H1 (cell line): Measurements from ENCODE around the gene SLC4A8. TPM values are rescaled to one million over a fixed set of nuclear protein-coding genes. Genes with fewer than 3 reads are reported as not detected.

Experiments used
- CTCF ChIA-PET: fragments of 300-600 bp; sonication (Branson Sonifier 250); formaldehyde crosslinking; loops from one replicate; lab custom pipeline; 2021; ENCODE audit not compliant: partially characterized antibody; lab: Charles Lee
- POLR2A ChIA-PET: fragments of 300-600 bp; sonication (Branson Sonifier 250); formaldehyde crosslinking; loops from one replicate; lab custom pipeline; 2021; ENCODE audit warnings: inconsistent platforms; ENCODE audit not compliant: partially characterized antibody; lab: Charles Lee
- DNase-seq, 2 experiments: peaks; one replicate each; pipeline versions ENCODE4 v3.0.0 to v3.0.0-alpha.2; 2010 to 2022; ENCODE audit warnings: low spot score in 2 of 2, low read depth in 1 of 2, mixed read lengths in 1 of 2
- FAIRE-seq: peaks from 2 replicates; lab custom pipeline; 2011; peaks lifted over from hg19 to GRCh38; lab: Jason Lieb, UNC
- H2AFZ ChIP-seq: 2 replicates; pipeline ENCODE4 v1.8.1; 2012; ENCODE audit warnings: low read length, inconsistent platforms
- H2AK5ac ChIP-seq: 2 replicates; pipeline ENCODE4 v1.6.1; 2013; ENCODE audit warnings: low read depth, low read length
- H2BK120ac ChIP-seq: replicated peaks from 2 replicates; pipeline ENCODE3; 2013; ENCODE audit warnings: low read depth, low read length, inconsistent platforms
- H2BK12ac ChIP-seq: 2 replicates; pipeline ENCODE4 v1.6.1; 2013; ENCODE audit warnings: low read depth, low read length
- H2BK15ac ChIP-seq: 2 replicates; pipeline ENCODE4 v1.6.1; 2013; ENCODE audit warnings: low read length
- H2BK20ac ChIP-seq: 2 replicates; pipeline ENCODE4 v1.6.1; 2013; ENCODE audit warnings: low read length
- H2BK5ac ChIP-seq: 2 replicates; pipeline ENCODE4 v1.6.1; 2013; ENCODE audit warnings: low read depth, low read length
- H3K14ac ChIP-seq: 2 replicates; pipeline ENCODE4 v1.6.1; 2013; ENCODE audit warnings: inconsistent platforms; ENCODE audit not compliant: insufficient read length
- H3K18ac ChIP-seq: 2 replicates; pipeline ENCODE4 v1.6.1; 2013; ENCODE audit warnings: low read length; ENCODE audit errors: extremely low read depth
- H3K23ac ChIP-seq: 2 replicates; pipeline ENCODE4 v1.6.1; 2013; ENCODE audit warnings: inconsistent platforms; ENCODE audit not compliant: insufficient read length
- H3K23me2 ChIP-seq: 2 replicates; pipeline ENCODE4 v1.6.1; 2013; ENCODE audit warnings: low read depth, low read length
- H3K27ac ChIP-seq: 2 replicates; pipeline ENCODE4 v1.6.1; 2011; ENCODE audit warnings: low read depth, low read length, inconsistent platforms
- H3K27me3 ChIP-seq, 4 experiments: replicated peaks in 1 of 4; 1 replicate in 1 of 4; 2 replicates in 3 of 4; pipeline versions ENCODE4 v1.6.1 to v1.8.1; 2011 to 2013; ENCODE audit warnings: low read length in 3 of 4, mild to moderate bottlenecking in 3 of 4, inconsistent platforms in 2 of 4, mixed read lengths in 2 of 4, moderate library complexity in 1 of 4; ENCODE audit not compliant: control insufficient read depth in 3 of 4, insufficient read depth in 3 of 4; ENCODE audit errors: extremely low read depth in 1 of 4
- H3K36me3 ChIP-seq, 4 experiments: 2 replicates each; pipeline versions ENCODE4 v1.6.1 to v1.8.1; 2011 to 2013; ENCODE audit warnings: mild to moderate bottlenecking in 4 of 4, low read length in 3 of 4, moderate library complexity in 2 of 4, control low read depth in 1 of 4, inconsistent platforms in 1 of 4; ENCODE audit not compliant: insufficient read depth in 4 of 4, control insufficient read depth in 2 of 4
- H3K4ac ChIP-seq: replicated peaks from 2 replicates; pipeline ENCODE3; 2013; ENCODE audit warnings: low read length, low read depth, mixed read lengths, inconsistent platforms; ENCODE audit not compliant: insufficient read length
- H3K4me1 ChIP-seq, 4 experiments: replicated peaks in 1 of 4; 1 replicate in 1 of 4; 2 replicates in 3 of 4; pipeline versions ENCODE4 v1.6.1 to v1.8.1; 2011 to 2013; ENCODE audit warnings: low read length in 3 of 4, inconsistent platforms in 2 of 4, mixed read lengths in 1 of 4; ENCODE audit not compliant: insufficient read depth in 4 of 4, control insufficient read depth in 3 of 4
- H3K4me2 ChIP-seq, 2 experiments: 2 replicates each; pipeline versions ENCODE4 v1.6.1 to v1.8.1; 2011 to 2013; ENCODE audit warnings: low read depth in 2 of 2, low read length in 2 of 2, control low read depth in 1 of 2, inconsistent platforms in 1 of 2, mild to moderate bottlenecking in 1 of 2; ENCODE audit not compliant: insufficient read depth in 1 of 2
- H3K4me3 ChIP-seq, 4 experiments: fragments of 200-600, 300-600 bp in 1 of 4; sonication (generic), shearing (Covaris generic), sonication (Bioruptor Twin) in 1 of 4; 2 replicates each; pipeline versions ENCODE4 v1.5.1 to v1.8.1; 2011 to 2016; ENCODE audit warnings: low read length in 4 of 4, low read depth in 3 of 4, control low read depth in 2 of 4, inconsistent platforms in 2 of 4, mild to moderate bottlenecking in 2 of 4, mixed read lengths in 1 of 4, moderate library complexity in 1 of 4; ENCODE audit not compliant: insufficient read depth in 2 of 4; ENCODE audit errors: extremely low read depth in 1 of 4
- H3K56ac ChIP-seq: replicated peaks from 2 replicates; pipeline ENCODE3; 2013; ENCODE audit warnings: low read depth, mild to moderate bottlenecking, mixed read lengths, low read length, inconsistent platforms; ENCODE audit not compliant: insufficient read length
- H3K79me1 ChIP-seq: 2 replicates; pipeline ENCODE4 v1.6.1; 2013; ENCODE audit warnings: low read depth, low read length, control low read depth
- H3K79me2 ChIP-seq, 2 experiments: 2 replicates each; pipeline versions ENCODE4 v1.6.1 to v1.8.1; 2012 to 2013; ENCODE audit warnings: low read length in 2 of 2, mild to moderate bottlenecking in 2 of 2, inconsistent platforms in 1 of 2; ENCODE audit not compliant: insufficient read depth in 2 of 2, control insufficient read depth in 1 of 2
- H3K9ac ChIP-seq, 4 experiments: replicated peaks in 1 of 4; 1 replicate in 1 of 4; 2 replicates in 3 of 4; pipeline versions ENCODE4 v1.6.1 to v1.8.1; 2011 to 2013; ENCODE audit warnings: low read depth in 3 of 4, low read length in 3 of 4, control low read depth in 2 of 4, mild to moderate bottlenecking in 2 of 4, moderate library complexity in 2 of 4, inconsistent platforms in 1 of 4; ENCODE audit errors: extremely low read depth in 1 of 4
- H3K9me3 ChIP-seq, 2 experiments: 2 replicates each; pipeline versions ENCODE4 v1.6.1 to v1.8.1; 2012 to 2013; ENCODE audit warnings: mild to moderate bottlenecking in 2 of 2, moderate library complexity in 2 of 2, control low read depth in 1 of 2, inconsistent platforms in 1 of 2, low read depth in 1 of 2, low read length in 1 of 2, mixed read lengths in 1 of 2; ENCODE audit not compliant: insufficient read depth in 2 of 2
- H4K20me1 ChIP-seq, 2 experiments: replicated peaks in 1 of 2; 2 replicates each; pipeline versions ENCODE3 to v1.8.1; 2011 to 2013; ENCODE audit warnings: inconsistent platforms in 2 of 2, low read length in 2 of 2, mild to moderate bottlenecking in 1 of 2; ENCODE audit not compliant: insufficient read depth in 2 of 2, control insufficient read depth in 1 of 2
- H4K5ac ChIP-seq: 2 replicates; pipeline ENCODE4 v1.6.1; 2013; ENCODE audit warnings: low read length, low read depth, mixed read lengths, inconsistent platforms; ENCODE audit not compliant: insufficient read length
- H4K8ac ChIP-seq: 2 replicates; pipeline ENCODE4 v1.8.0; 2013; ENCODE audit warnings: mild to moderate bottlenecking, moderate library complexity, low read length, inconsistent platforms; ENCODE audit not compliant: insufficient read depth; ENCODE audit errors: extremely low read depth
- H4K91ac ChIP-seq: replicated peaks from 2 replicates; pipeline ENCODE3; 2013; ENCODE audit warnings: low read length, mixed read lengths, inconsistent platforms; ENCODE audit not compliant: insufficient read length
- CBX8 ChIP-seq: fragments of 300-800, 300-1000 bp; sonication (generic); IDR thresholded peaks from 2 replicates; pipeline ENCODE4 v1.7.1; 2016; ENCODE audit warnings: low read depth, low read length, borderline replicate concordance
- CHD2 ChIP-seq: IDR thresholded peaks from 2 replicates; pipeline ENCODE4 v1.6.1; 2012; ENCODE audit warnings: low read length, improper control_type of control experiment
- CREB1 ChIP-seq: IDR thresholded peaks from 2 replicates; pipeline ENCODE4 v1.6.1; 2012; ENCODE audit warnings: inconsistent platforms
- CTCF ChIP-seq, 3 experiments: IDR thresholded peaks; 1 replicate in 2 of 3; 2 replicates in 1 of 3; pipeline versions ENCODE4 v1.5.1 to v1.6.1; 2011; ENCODE audit warnings: low read length in 3 of 3, mild to moderate bottlenecking in 3 of 3, inconsistent platforms in 2 of 3, low read depth in 1 of 3, moderate library complexity in 1 of 3; ENCODE audit not compliant: insufficient read depth in 1 of 3; ENCODE audit errors: control extremely low read depth in 1 of 3
- EGR1 ChIP-seq: IDR thresholded peaks from 2 replicates; pipeline ENCODE4 v1.6.1; 2011; ENCODE audit warnings: low read depth, low read length, borderline replicate concordance
- KDM5A ChIP-seq: fragments of 200-600 bp; IDR thresholded peaks from 2 replicates; pipeline ENCODE4 v1.7.1; 2012; ENCODE audit warnings: mild to moderate bottlenecking, low read length, inconsistent platforms, mixed read lengths
- MAX ChIP-seq: IDR thresholded peaks from 2 replicates; pipeline ENCODE4 v1.6.1; 2012; ENCODE audit warnings: inconsistent platforms
- NRF1 ChIP-seq: IDR thresholded peaks from 2 replicates; pipeline ENCODE4 v1.6.1; 2011; ENCODE audit warnings: mild to moderate bottlenecking, low read depth, low read length, improper control_type of control experiment
- POLR2AphosphoS5 ChIP-seq: IDR thresholded peaks from 2 replicates; pipeline ENCODE4 v1.6.1; 2011; ENCODE audit warnings: low read depth, low read length
- RXRA ChIP-seq: IDR thresholded peaks from 2 replicates; pipeline ENCODE4 v1.6.1; 2011; ENCODE audit warnings: low read depth, mild to moderate bottlenecking, low read length, moderate library complexity; ENCODE audit not compliant: insufficient read depth
- TBP ChIP-seq: IDR thresholded peaks from 2 replicates; pipeline ENCODE4 v1.6.1; 2011; ENCODE audit warnings: low read depth, low read length, improper control_type of control experiment
- WGBS, 2 experiments: shearing (Covaris generic) in 1 of 2; methylation state at CpG; one replicate each; pipeline versions ENCODE4 v1.1.6 to v1.1.7; 2013 to 2015; ENCODE audit warnings: low lambda C conversion rate in 2 of 2, mixed read lengths in 2 of 2, inconsistent platforms in 1 of 2, low coverage in 1 of 2, missing lambda C conversion rate in 1 of 2; ENCODE audit not compliant: insufficient replicate concordance in 2 of 2, insufficient coverage in 1 of 2, insufficient read length in 1 of 2; ENCODE audit errors: extremely low coverage in 1 of 2, missing lambda C conversion rate in 1 of 2; 5-methylcytosine and 5-hydroxymethylcytosine counted together
- polyA plus RNA-seq, 7 experiments: library from polyadenylated mRNA; depleted of rRNA in 3 of 7; stranded (reverse) in 5 of 7; unstranded in 2 of 7; fragments of >200 nt in 5 of 7; fragments of 200-250 nt in 2 of 7; gene quantifications; 1 replicate in 5 of 7; 2 replicates in 1 of 7; 4 replicates in 1 of 7; pipeline versions ENCODE4 v1.2.1 to v1.2.3, GENCODE V29; 2011 to 2013; ENCODE audit warnings: missing spikeins in 2 of 7, mixed read lengths in 2 of 7
- total RNA-seq: library from RNA; stranded (reverse); fragmentation: NEBNext Ultra II Directional; extraction: Animal tissue kit (Norgen Biotek cat#: 25700); gene quantifications from 2 replicates; pipeline ENCODE4 v1.2.1, GENCODE V29; 2021

Gene SLC4A8
- total and polyA plus RNA-seq, 2 of the 8 experiments (the other 6 are each of a cell fraction or from before 2014, with no cell fraction given) = 11.2 to 13.4 TPM

DNA sequence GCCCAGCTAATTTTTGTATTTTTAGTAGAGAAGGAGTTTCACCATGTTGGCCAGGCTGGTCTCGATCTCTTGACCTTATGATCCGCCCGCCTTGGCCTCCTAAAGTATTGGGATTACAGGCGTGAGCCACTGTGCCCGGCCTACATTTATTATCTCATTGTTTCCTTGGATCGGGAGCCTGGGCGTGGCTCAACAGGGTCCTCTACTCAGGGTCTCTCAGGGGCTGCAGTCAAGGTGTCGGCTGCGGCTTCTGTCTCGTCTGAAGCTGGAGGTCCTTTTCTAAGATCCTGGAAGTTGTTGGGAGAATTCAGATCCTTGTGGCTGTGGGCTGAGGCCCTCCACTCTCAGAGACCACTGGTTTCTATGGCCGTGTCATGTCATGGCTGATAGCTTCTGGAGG is 100.9 kb downstream of the SLC4A8 start:
- no peak overlapping the region for H2BK20ac ChIP-seq
- H3K27me3 ChIP-seq = no peaks in the 10 kb centered on the region; a peak in 1 of 7 replicates
- H2AFZ ChIP-seq = no peak overlapping the region
- H3K4me3 ChIP-seq = no peak overlapping the region
- no peak overlapping the region for H4K91ac ChIP-seq
- no peaks in the 10 kb centered on the region for H4K20me1 ChIP-seq
- no peaks in the 10 kb centered on the region for H3K79me1 ChIP-seq
- H2BK120ac ChIP-seq = no peak overlapping the region
- no peak overlapping the region for H4K8ac ChIP-seq
- H3K18ac ChIP-seq = no peak overlapping the region
- FAIRE-seq = no peak
- H2BK15ac ChIP-seq = no peak overlapping the region
- 90% methylated on average over 11 of the region's 11 CpGs; no CpG with 5 or more reads in 1 of the 2 experiments for WGBS, 2 experiments
- H3K36me3 ChIP-seq = no peaks in the 10 kb centered on the region
- no peak overlapping the region for H3K9ac ChIP-seq
- no peak overlapping the region for H3K14ac ChIP-seq
- no peak overlapping the region for H2BK12ac ChIP-seq
- no peak overlapping the region for H2BK5ac ChIP-seq
- no peak overlapping the region for H3K4me2 ChIP-seq
- no peak overlapping the region for H4K5ac ChIP-seq
- POLR2A ChIA-PET = no interaction called here
- H2AK5ac ChIP-seq = no peak overlapping the region
- no peak overlapping the region for H3K23ac ChIP-seq
- H3K4ac ChIP-seq = no peak overlapping the region
- no peaks in the 10 kb centered on the region for H3K9me3 ChIP-seq
- no peaks in the 10 kb centered on the region for H3K4me1 ChIP-seq
- no peak overlapping the region for H3K27ac ChIP-seq
- no peak overlapping the region for H3K56ac ChIP-seq
- no peak for DNase-seq
- TF ChIP-seq KDM5A (no peak), RXRA (no peak), CTCF (IDR thresholded peaks at IDR 0.05; ENCODE audit: control extremely low read depth in 1 of 3, insufficient read depth in 1 of 3, low read depth in 1 of 3, low read length in 3 of 3) (no peak), NRF1 (no peak), POLR2AphosphoS5 (no peak), CHD2 (no peak), TBP (no peak), MAX (no peak), EGR1 (no peak), CBX8 (no peak), CREB1 (no peak)
- TF ChIP-seq, all 59 proteins: peak for 0
- no peaks in the 10 kb centered on the region for H3K23me2 ChIP-seq
- CTCF ChIA-PET = interaction anchor here (2.6 to 10.1 kb wide), 2 partner anchors 11 to 105 kb away, joined by 12 to 137 read pairs; partner anchors contain the start of gene SLC4A8
- H3K79me2 ChIP-seq = no peaks in the 10 kb centered on the region
